WTC11 (cell line): ENCODE measurements around the gene FRS2. TPM values are rescaled to one million over a fixed set of nuclear protein-coding genes. Genes with fewer than 3 reads are reported as not detected.
A peak's percentile ranks its signal among the peaks of the same experiment; 100 is the strongest.

Source experiments
- ATAC-seq: fragments of 200-7000 bp; cut with Tn5 transposase; 2 replicates; pipeline ENCODE4 v1.10.0; 2021; ENCODE audit warnings: mild to moderate bottlenecking, moderate library complexity
- CTCF ChIA-PET: fragments of 300-600 bp; sonication (Branson Sonifier 250); formaldehyde crosslinking; loops from one replicate; lab custom pipeline; 2021; ENCODE audit warnings: antibody characterized with exemption; lab: Charles Lee
- POLR2A ChIA-PET: fragments of 350-600 bp; sonication (Branson Sonifier 250); formaldehyde crosslinking; loops from one replicate; lab custom pipeline; 2021; ENCODE audit warnings: antibody characterized with exemption; lab: Charles Lee
- DNase-seq: peaks from one replicate; pipeline ENCODE4 v3.0.0; 2021; ENCODE audit warnings: low spot score
- H3K27ac Mint-ChIP-seq: 2 replicates; pipeline ENCODE4 v1.8.0; 2021; ENCODE audit warnings: mixed read lengths
- H3K27me3 Mint-ChIP-seq: 2 replicates; pipeline ENCODE4 v1.8.0; 2021; ENCODE audit warnings: low read depth, mild to moderate bottlenecking, moderate library complexity, mixed read lengths
- H3K36me3 Mint-ChIP-seq: 2 replicates; pipeline ENCODE4 v1.8.0; 2021; ENCODE audit warnings: mixed read lengths
- H3K4me1 Mint-ChIP-seq: 2 replicates; pipeline ENCODE4 v1.8.0; 2022; ENCODE audit warnings: mixed read lengths
- H3K4me3 Mint-ChIP-seq: 2 replicates; pipeline ENCODE4 v1.8.0; 2021; ENCODE audit warnings: mild to moderate bottlenecking, moderate library complexity, mixed read lengths
- H3K9me3 Mint-ChIP-seq: 2 replicates; pipeline ENCODE4 v1.8.0; 2021; ENCODE audit warnings: mixed read lengths
- ATF2 ChIP-seq: sonication (generic); formaldehyde crosslinking; IDR thresholded peaks from 2 replicates; pipeline ENCODE4 v1.8.1; 2022; ENCODE audit warnings: low read depth, missing genetic modification reagents, borderline replicate concordance
- ATF3 ChIP-seq: sonication (generic); formaldehyde crosslinking; conservative IDR thresholded peaks from 2 replicates; pipeline ENCODE4 v1.8.1; 2022; ENCODE audit warnings: mild to moderate bottlenecking, missing genetic modification reagents
- ATF6 ChIP-seq: sonication (generic); formaldehyde crosslinking; IDR thresholded peaks from 2 replicates; pipeline ENCODE4 v1.8.1; 2023; ENCODE audit warnings: mild to moderate bottlenecking, missing genetic modification reagents
- CBFB ChIP-seq: sonication (generic); formaldehyde crosslinking; IDR thresholded peaks from 2 replicates; pipeline ENCODE4 v1.8.1; 2022; ENCODE audit warnings: mild to moderate bottlenecking, low read depth, missing genetic modification reagents
- CTCF ChIP-seq: fragments of 200-600 bp; IDR thresholded peaks from 2 replicates; pipeline ENCODE4 v1.8.0; 2022; ENCODE audit warnings: antibody characterized with exemption
- E2F5 ChIP-seq: sonication (generic); formaldehyde crosslinking; IDR thresholded peaks from 2 replicates; pipeline ENCODE4 v1.8.1; 2022; ENCODE audit warnings: mild to moderate bottlenecking, moderate library complexity, missing genetic modification reagents
- ELF4 ChIP-seq: sonication (generic); formaldehyde crosslinking; IDR thresholded peaks from 2 replicates; pipeline ENCODE4 v1.8.1; 2022; ENCODE audit warnings: low read depth, mild to moderate bottlenecking, moderate library complexity, missing genetic modification reagents
- ERG ChIP-seq: fragments of 250-450 bp; sonication (Bioruptor Pico); IDR thresholded peaks from 2 replicates; pipeline ENCODE4 v1.8.0; 2021; ENCODE audit warnings: mild to moderate bottlenecking
- FOXP1 ChIP-seq: sonication (generic); formaldehyde crosslinking; IDR thresholded peaks from 2 replicates; pipeline ENCODE4 v1.8.0; 2022; ENCODE audit warnings: missing genetic modification reagents, mild to moderate bottlenecking, moderate library complexity, borderline replicate concordance
- FOXP4 ChIP-seq: sonication (generic); formaldehyde crosslinking; IDR thresholded peaks from 2 replicates; pipeline ENCODE4 v1.8.0; 2022; ENCODE audit warnings: mild to moderate bottlenecking, missing genetic modification reagents
- KAT7 ChIP-seq: sonication (generic); formaldehyde crosslinking; IDR thresholded peaks from 2 replicates; pipeline ENCODE4 v1.8.1; 2023; ENCODE audit warnings: missing genetic modification reagents, mild to moderate bottlenecking, borderline replicate concordance
- MXD4 ChIP-seq: fragments of 250-450 bp; sonication (Bioruptor Pico); IDR thresholded peaks from 2 replicates; pipeline ENCODE4 v1.8.0; 2021; ENCODE audit warnings: mild to moderate bottlenecking, moderate library complexity, borderline replicate concordance
- NFE2L1 ChIP-seq: sonication (generic); formaldehyde crosslinking; IDR thresholded peaks from 2 replicates; pipeline ENCODE4 v1.8.1; 2023; ENCODE audit warnings: missing genetic modification reagents
- NR2C2 ChIP-seq: sonication (generic); formaldehyde crosslinking; IDR thresholded peaks from 2 replicates; pipeline ENCODE4 v1.8.0; 2022; ENCODE audit warnings: mild to moderate bottlenecking, missing genetic modification reagents
- OVOL2 ChIP-seq: fragments of 250-450 bp; sonication (Bioruptor Pico); IDR thresholded peaks from 2 replicates; pipeline ENCODE4 v1.9.0; 2021; ENCODE audit warnings: mild to moderate bottlenecking, borderline replicate concordance
- SMAD4 ChIP-seq: sonication (generic); formaldehyde crosslinking; IDR thresholded peaks from 2 replicates; pipeline ENCODE4 v1.8.0; 2022; ENCODE audit warnings: mild to moderate bottlenecking, missing genetic modification reagents
- TEAD1 ChIP-seq: sonication (generic); formaldehyde crosslinking; IDR thresholded peaks from 2 replicates; pipeline ENCODE4 v1.8.0; 2022; ENCODE audit warnings: mild to moderate bottlenecking, missing genetic modification reagents
- TP53 ChIP-seq: sonication (generic); formaldehyde crosslinking; IDR thresholded peaks from 2 replicates; pipeline ENCODE4 v1.8.1; 2023; ENCODE audit warnings: mild to moderate bottlenecking, missing genetic modification reagents
- ZNF317 ChIP-seq: sonication (generic); formaldehyde crosslinking; IDR thresholded peaks from 2 replicates; pipeline ENCODE4 v1.8.1; 2023; ENCODE audit warnings: low read depth, mild to moderate bottlenecking, moderate library complexity, missing genetic modification reagents, borderline replicate concordance
- ZNF396 ChIP-seq: fragments of 250-450 bp; sonication (Bioruptor Pico); IDR thresholded peaks from 2 replicates; pipeline ENCODE4 v1.8.0; 2021; ENCODE audit warnings: mild to moderate bottlenecking, moderate library complexity, borderline replicate concordance
- total RNA-seq: library from RNA; stranded (reverse); gene quantifications from 3 replicates; pipeline ENCODE4 v1.2.3, GENCODE V29; 2021

FRS2 gene
- total RNA-seq, 1 experiment from 2014 or later = 26.1 TPM

- H3K4me3 Mint-ChIP-seq = no peak overlapping the region
- ATAC-seq (peak; percentile 56), DNase-seq (peak; percentile 44)
- peaks cover 17% of the 10 kb centered on the region for H3K36me3 Mint-ChIP-seq
- no peak overlapping the region for H3K27ac Mint-ChIP-seq
- POLR2A ChIA-PET = no interaction called here
- CTCF ChIA-PET = interaction anchor here (1.0 to 4.5 kb wide), 2 partner anchors 13 to 16 kb away, joined by 4 to 34 read pairs; no protein-coding TSS in a partner anchor
- H3K4me1 Mint-ChIP-seq = peaks cover 20% of the 10 kb centered on the region
- H3K27me3 Mint-ChIP-seq = no peaks in the 10 kb centered on the region; the same call in 1 of the 2 replicates
- no peaks in the 10 kb centered on the region for H3K9me3 Mint-ChIP-seq
- TF ChIP-seq ERG (no peak), ZNF396 (no peak), FOXP4 (CRISPR knock-in tag) (no peak), KAT7 (CRISPR knock-in tag) (no peak), CTCF (no peak), CBFB (CRISPR knock-in tag) (no peak), ELF4 (CRISPR knock-in tag) (no peak), ZNF317 (CRISPR knock-in tag) (no peak), ATF3 (CRISPR knock-in tag) (no peak), TP53 (no peak), NR2C2 (CRISPR knock-in tag) (no peak), NFE2L1 (CRISPR knock-in tag) (no peak), ATF2 (no peak), SMAD4 (no peak)
Observed at GRCh38 chr12:69583203-69583602, 113.0 kb downstream of the FRS2 start.

GRCh38 chr12:69585189-69586062 lies 115.2 kb downstream of the FRS2 start, which contains the start of gene CCT2:
TSS of gene CCT2 (plus strand) at chr12:69585459. CDS start at chr12:69585522, 63 bp downstream.
- Mint-ChIP-seq H3K27ac (peak within 1 kb of the TSS; percentile 92), H3K36me3 (peaks cover 39% of the 10 kb centered on the region), H3K4me3 (peak within 1 kb of the TSS; percentile 95), H3K9me3 (no peaks in the 10 kb centered on the region), H3K4me1 (peaks cover 15% of the 10 kb centered on the region), H3K27me3 (no peaks in the 10 kb centered on the region; the same call in 1 of the 2 replicates)
- ATAC-seq (peak; percentile 89), DNase-seq (peak; percentile 97)
- ChIA-PET POLR2A (interaction anchor here (1.2 kb wide), 1 partner anchor 115 kb away, joined by 6 read pairs; the partner anchor contains the start of gene FRS2), CTCF (interaction anchor here (1.0 to 1.2 kb wide), 2 partner anchors 22 to 54 kb away, joined by 3 read pairs; no protein-coding TSS in a partner anchor)
- TF ChIP-seq TEAD1 (CRISPR knock-in tag) (peak; percentile 88), MXD4 (CRISPR knock-in tag) (no peak), FOXP4 (CRISPR knock-in tag) (peak; percentile 69; the same call in 1 of the 2 replicates), ATF6 (no peak), ELF4 (CRISPR knock-in tag) (no peak), FOXP1 (CRISPR knock-in tag) (peak; percentile 97), OVOL2 (CRISPR knock-in tag) (no peak), E2F5 (peak; percentile 26; the same call in 1 of the 2 replicates), CBFB (CRISPR knock-in tag) (no peak)
